Measurements from ENCODE around the gene FBN2. TPM values are rescaled to one million over a fixed set of nuclear protein-coding genes. Genes with fewer than 3 reads are reported as not detected.

The FBN2 gene
- total RNA-seq, result 1 to 10 TPM in 2 of 4 donors, under 1 TPM in 2; 0.57 to 4.4 (median 1.6) TPM

GRCh38 chr5:128538000-128538249 lies at the start of gene FBN2:
TSS of gene FBN2 (minus strand) at chr5:128538245. CDS start at chr5:128537603, 642 bp downstream.
- H3K4me3 ChIP-seq, result peak within 1 kb of the TSS; percentile 38 to 68 (median 48)
- TF ChIP-seq CTCF (IDR thresholded peaks at IDR 0.05) (no peak), POLR2A (IDR thresholded peaks at IDR 0.05) (no peak)
- peaks cover 3 to 48% (median 16%) of the 10 kb centered on the region in 4 donors for H3K27me3 ChIP-seq
- no peaks in the 10 kb centered on the region for H3K9me3 ChIP-seq
- intact Hi-C loops (cut with DNase I), result no loop called here
- no peaks in the 10 kb centered on the region for H3K36me3 ChIP-seq
- peaks cover 15 to 33% (median 19%) of the 10 kb centered on the region in 3 donors for H3K4me1 ChIP-seq
- peak within 1 kb of the TSS in 1 of 4 donors; percentile 11 for H3K27ac ChIP-seq
- WGBS, 2 donors, result 0 to 6% methylated on average over 10 to 14 of the region's 26 CpGs
- DNase-seq, result no peak

GRCh38 chr5:128587275-128587674 lies 49.2 kb upstream of the FBN2 start:
- Histone ChIP-seq H3K36me3 (no peaks in the 10 kb centered on the region), H3K4me3 (no peak overlapping the region), H3K9me3 (no peaks in the 10 kb centered on the region), H3K4me1 (no peaks in the 10 kb centered on the region), H3K27ac (no peak overlapping the region), H3K27me3 (no peaks in the 10 kb centered on the region)
- 82 to 90% methylated on average over 2 of the region's 2 CpGs for WGBS, 2 donors
- intact Hi-C loops (cut with DNase I), result no loop called here
- DNase-seq, result no peak
- TF ChIP-seq POLR2A (IDR thresholded peaks at IDR 0.05) (no peak), CTCF (IDR thresholded peaks at IDR 0.05) (no peak)

DNA sequence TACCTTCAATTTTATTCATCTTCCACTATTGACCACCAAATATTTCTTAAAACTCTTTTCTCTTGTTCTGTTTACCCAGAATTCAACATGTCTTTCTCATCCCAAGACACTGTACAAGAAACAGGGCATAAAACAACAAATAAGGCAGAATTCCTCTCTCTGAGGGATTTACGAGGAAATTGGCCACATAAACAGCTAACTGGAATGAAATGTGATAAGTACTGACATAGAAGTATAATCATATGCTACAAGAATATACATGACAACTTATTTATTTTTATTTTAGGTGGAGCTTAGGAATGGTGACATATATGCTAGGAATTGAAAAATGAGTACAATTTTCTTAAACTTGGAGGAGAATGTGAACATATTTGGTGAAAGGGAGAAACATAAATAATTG lies 48.8 kb upstream of the FBN2 start:
- WGBS, 2 donors, result 47 to 55% methylated on average over 1 of the region's 1 CpG
- no peak for DNase-seq

DNA sequence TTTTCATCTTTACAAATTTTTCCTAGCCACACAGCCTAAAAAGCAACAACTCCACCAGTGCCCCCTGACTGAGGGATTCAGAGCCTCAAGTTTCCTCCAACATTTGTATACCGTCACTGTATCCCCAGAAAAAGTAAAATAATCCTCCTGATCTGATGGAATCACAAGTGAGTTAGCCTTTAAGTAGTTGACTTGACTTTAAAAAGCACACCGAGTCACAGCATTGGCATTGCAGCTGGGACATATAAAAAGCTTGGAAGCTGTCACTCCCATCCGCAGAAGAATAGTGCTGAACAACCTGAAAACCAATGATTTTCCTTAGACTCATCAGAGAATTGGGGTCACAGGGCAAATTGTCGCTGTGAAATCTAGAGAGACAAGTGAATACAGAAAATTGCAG lies 41.6 kb upstream of the FBN2 start:
- intact Hi-C loops (cut with DNase I), result no loop called here
- TF ChIP-seq POLR2A (IDR thresholded peaks at IDR 0.05), result no peak
- no peak for TF ChIP-seq CTCF (IDR thresholded peaks at IDR 0.05)
- no peak overlapping the region for H3K27ac ChIP-seq
- no peak for DNase-seq
- no peaks in the 10 kb centered on the region for H3K9me3 ChIP-seq
- no peaks in the 10 kb centered on the region for H3K4me1 ChIP-seq
- no peaks in the 10 kb centered on the region for H3K27me3 ChIP-seq
- H3K36me3 ChIP-seq, result no peaks in the 10 kb centered on the region
- 78 to 92% methylated on average over 4 of the region's 4 CpGs for WGBS, 2 donors
- no peak overlapping the region for H3K4me3 ChIP-seq

More for the DNA sequence above, 48.8 kb upstream of the FBN2 start:
- no peak for TF ChIP-seq CTCF (IDR thresholded peaks at IDR 0.05)
- TF ChIP-seq POLR2A (IDR thresholded peaks at IDR 0.05), result no peak
- Histone ChIP-seq H3K36me3 (no peaks in the 10 kb centered on the region), H3K27ac (no peak overlapping the region), H3K4me1 (no peaks in the 10 kb centered on the region), H3K9me3 (no peaks in the 10 kb centered on the region), H3K27me3 (no peaks in the 10 kb centered on the region), H3K4me3 (no peak overlapping the region)
- intact Hi-C loops (cut with DNase I), result no loop called here

GRCh38 chr5:128579093-128579492 lies 41.0 kb upstream of the FBN2 start:
- Histone ChIP-seq H3K27me3 (no peaks in the 10 kb centered on the region), H3K4me3 (no peak overlapping the region), H3K9me3 (no peaks in the 10 kb centered on the region), H3K27ac (no peak overlapping the region), H3K4me1 (no peaks in the 10 kb centered on the region), H3K36me3 (no peaks in the 10 kb centered on the region)
- 29 to 30% methylated on average over 3 of the region's 3 CpGs for WGBS, 2 donors
- intact Hi-C loops (cut with DNase I), result no loop called here
- no peak for DNase-seq
- TF ChIP-seq CTCF (IDR thresholded peaks at IDR 0.05) (no peak), POLR2A (IDR thresholded peaks at IDR 0.05) (no peak)
